HG03196 (cell line): ENCODE results near the gene FSD1.
"Not testable (repeated sequence)": the region's sequence is repeated elsewhere in the genome, so short reads cannot be mapped to it uniquely, and the experiment has no call there.

Experiments
- ATAC-seq: cut with Tn5 transposase; IDR thresholded peaks from one replicate; pipeline ENCODE4 v1.9.1; 2021; ENCODE audit not compliant: unreplicated experiment

The FSD1 gene

GRCh38 chr19:4342615-4343369 lies 38.4 kb downstream of the FSD1 start:
- peak; percentile 79 for ATAC-seq

- ATAC-seq = peak; percentile 47
Measured at GRCh38 chr19:4343370-4344307, 39.2 kb downstream of the FSD1 start, which contains the start of gene MPND. Gene MPND, plus strand, starts transcription at chr19:4343562. Its CDS starts 32 bp downstream, at chr19:4343594.

- ATAC-seq = no peak
Measured at GRCh38 chr19:4345342-4346019, 41.1 kb downstream of the FSD1 start.

- no peak for ATAC-seq
Measured at GRCh38 chr19:4346020-4346383, 41.6 kb downstream of the FSD1 start.

- ATAC-seq = no peak
Measured at GRCh38 chr19:4347521-4347920, 43.1 kb downstream of the FSD1 start.

- ATAC-seq = not testable (repeated sequence)
Measured at GRCh38 chr19:4349225-4349624, 44.8 kb downstream of the FSD1 start.

GRCh38 chr19:4350111-4350510 lies 45.7 kb downstream of the FSD1 start:
- no peak for ATAC-seq

- no peak for ATAC-seq
Measured at GRCh38 chr19:4350726-4351125, 46.3 kb downstream of the FSD1 start.

GRCh38 chr19:4352701-4353121 lies 48.3 kb downstream of the FSD1 start:
- no peak for ATAC-seq

GRCh38 chr19:4354282-4354681 lies 49.9 kb downstream of the FSD1 start:
- ATAC-seq = no peak

- ATAC-seq = no peak
Measured at GRCh38 chr19:4354897-4355296, 50.5 kb downstream of the FSD1 start.

- no peak for ATAC-seq
Measured at GRCh38 chr19:4357095-4357797, 52.8 kb downstream of the FSD1 start.

GRCh38 chr19:4357921-4358326 lies 53.5 kb downstream of the FSD1 start:
- ATAC-seq = no peak

GRCh38 chr19:4358709-4359626 lies 54.6 kb downstream of the FSD1 start:
- ATAC-seq = no peak

GRCh38 chr19:4359627-4360000 lies 55.2 kb downstream of the FSD1 start:
- ATAC-seq = no peak

- ATAC-seq = no peak
Measured at GRCh38 chr19:4360081-4360569, 55.7 kb downstream of the FSD1 start.

GRCh38 chr19:4360641-4361151 lies 56.3 kb downstream of the FSD1 start:
- no peak for ATAC-seq

- no peak for ATAC-seq
Measured at GRCh38 chr19:4361152-4362046, 57.0 kb downstream of the FSD1 start.
